ENCODE data around the gene PRKAA2. TPM values are rescaled to one million over a fixed set of nuclear protein-coding genes. Genes with fewer than 3 reads are reported as not detected.

PRKAA2 gene
- total and polyA plus RNA-seq, 10 of the 15 experiments (the other 5 are each of a cell fraction or from before 2014, with no cell fraction given), result 0.01 TPM; not detected in 9

DNA sequence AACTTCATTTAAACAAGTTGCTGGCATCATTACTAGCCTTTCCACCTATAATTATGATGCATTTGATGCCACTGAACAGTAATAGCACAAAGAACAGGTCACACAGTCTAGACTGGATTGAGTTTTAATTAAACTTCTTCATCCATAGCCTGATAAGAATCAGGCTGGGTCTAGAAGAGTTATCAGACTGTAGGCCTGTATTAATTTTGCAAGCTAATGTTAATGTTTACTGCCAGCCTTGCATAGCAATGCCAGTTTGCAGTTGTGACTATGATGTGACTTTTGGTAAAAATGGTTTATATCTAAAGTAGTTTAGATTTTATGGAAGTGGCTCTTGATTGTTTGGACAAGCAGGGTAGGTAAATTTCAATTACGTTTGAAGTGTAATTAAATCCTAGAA is 68.0 kb downstream of the PRKAA2 start:
- Histone ChIP-seq H3K27ac (ENCODE audit: control insufficient read depth, insufficient read depth) (no peak overlapping the region), H4K20me1 (ENCODE audit: control insufficient read depth, insufficient read depth) (no peaks in the 10 kb centered on the region), H3K4me1 (ENCODE audit: control insufficient read depth, insufficient read depth, low read length) (no peaks in the 10 kb centered on the region), H3K9ac (ENCODE audit: control insufficient read depth, insufficient read depth, low read length) (no peak overlapping the region), H3K4me3 (no peak overlapping the region), H3K27me3 (replicated peaks in 1 of 2; ENCODE audit: control insufficient read depth in 2 of 2, insufficient read depth in 2 of 2, low read length in 1 of 2) (no peaks in the 10 kb centered on the region), H3K4me2 (ENCODE audit: control insufficient read depth, insufficient read depth) (no peak overlapping the region), H3K79me2 (ENCODE audit: control insufficient read depth, insufficient read depth, low read length) (no peaks in the 10 kb centered on the region), H3K36me3 (ENCODE audit: control insufficient read depth in 2 of 2, insufficient read depth in 2 of 2, low read length in 1 of 2) (no peaks in the 10 kb centered on the region), H3K9me3 (replicated peaks; ENCODE audit: control insufficient read depth, insufficient read depth, low read length) (no peaks in the 10 kb centered on the region), H2AFZ (ENCODE audit: control insufficient read depth, low read depth, low read length) (no peak overlapping the region)
- ChIA-PET POLR2A (no interaction called here), CTCF (interaction anchor here (0.7 to 1.1 kb wide), 3 partner anchors 9 to 241 kb away, joined by 3 read pairs; no protein-coding TSS in a partner anchor), SMC1A (ENCODE audit: uncharacterized antibody, unreplicated experiment) (interaction anchor here (0.9 kb wide), 1 partner anchor 1338 kb away, joined by 4 read pairs; no protein-coding TSS in a partner anchor), RAD21 (ENCODE audit: unreplicated experiment) (no interaction called here)
- TF ChIP-seq TBL1XR1 (IDR thresholded peaks at IDR 0.05; ENCODE audit: low read depth, low read length), result no peak
- no peak for TF ChIP-seq MYC (IDR thresholded peaks at IDR 0.05; ENCODE audit: insufficient read depth, insufficient read length, insufficient replicate concordance, low read length, severe bottlenecking)
- TF ChIP-seq, protein P1, sequence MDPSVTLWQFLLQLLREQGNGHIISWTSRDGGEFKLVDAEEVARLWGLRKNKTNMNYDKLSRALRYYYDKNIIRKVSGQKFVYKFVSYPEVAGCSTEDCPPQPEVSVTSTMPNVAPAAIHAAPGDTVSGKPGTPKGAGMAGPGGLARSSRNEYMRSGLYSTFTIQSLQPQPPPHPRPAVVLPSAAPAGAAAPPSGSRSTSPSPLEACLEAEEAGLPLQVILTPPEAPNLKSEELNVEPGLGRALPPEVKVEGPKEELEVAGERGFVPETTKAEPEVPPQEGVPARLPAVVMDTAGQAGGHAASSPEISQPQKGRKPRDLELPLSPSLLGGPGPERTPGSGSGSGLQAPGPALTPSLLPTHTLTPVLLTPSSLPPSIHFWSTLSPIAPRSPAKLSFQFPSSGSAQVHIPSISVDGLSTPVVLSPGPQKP (IDR thresholded peaks at IDR 0.05; ENCODE audit: low read depth, low read length), result no peak
- TF ChIP-seq, protein P2, sequence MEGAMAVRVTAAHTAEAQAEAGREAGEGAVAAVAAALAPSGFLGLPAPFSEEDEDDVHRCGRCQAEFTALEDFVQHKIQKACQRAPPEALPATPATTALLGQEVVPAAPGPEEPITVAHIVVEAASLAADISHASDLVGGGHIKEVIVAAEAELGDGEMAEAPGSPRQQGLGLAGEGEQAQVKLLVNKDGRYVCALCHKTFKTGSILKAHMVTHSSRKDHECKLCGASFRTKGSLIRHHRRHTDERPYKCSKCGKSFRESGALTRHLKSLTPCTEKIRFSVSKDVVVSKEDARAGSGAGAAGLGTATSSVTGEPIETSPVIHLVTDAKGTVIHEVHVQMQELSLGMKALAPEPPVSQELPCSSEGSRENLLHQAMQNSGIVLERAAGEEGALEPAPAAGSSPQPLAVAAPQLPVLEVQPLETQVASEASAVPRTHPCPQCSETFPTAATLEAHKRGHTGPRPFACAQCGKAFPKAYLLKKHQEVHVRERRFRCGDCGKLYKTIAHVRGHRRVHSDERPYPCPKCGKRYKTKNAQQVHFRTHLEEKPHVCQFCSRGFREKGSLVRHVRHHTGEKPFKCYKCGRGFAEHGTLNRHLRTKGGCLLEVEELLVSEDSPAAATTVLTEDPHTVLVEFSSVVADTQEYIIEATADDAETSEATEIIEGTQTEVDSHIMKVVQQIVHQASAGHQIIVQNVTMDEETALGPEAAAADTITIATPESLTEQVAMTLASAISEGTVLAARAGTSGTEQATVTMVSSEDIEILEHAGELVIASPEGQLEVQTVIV (IDR thresholded peaks at IDR 0.05; ENCODE audit: borderline replicate concordance, partially characterized antibody), result no peak
- no peak for TF ChIP-seq BCL3 (IDR thresholded peaks at IDR 0.05; ENCODE audit: borderline replicate concordance, insufficient read depth, low read depth, low read length, poor library complexity, severe bottlenecking)
- no peak for TF ChIP-seq EED (IDR thresholded peaks at IDR 0.05; ENCODE audit: low read depth)
- TF ChIP-seq POU2F2 (IDR thresholded peaks at IDR 0.05; ENCODE audit: borderline replicate concordance, low read depth, low read length), result no peak
- no peak for TF ChIP-seq CEBPZ (IDR thresholded peaks at IDR 0.05; ENCODE audit: low read depth, low read length)
- TF ChIP-seq ZNF384 (IDR thresholded peaks at IDR 0.05; ENCODE audit: borderline replicate concordance, low read depth, low read length), result no peak
- ATAC-seq, result no peak
- intact Hi-C loops (cut with micrococcal nuclease; ENCODE audit: unreplicated experiment), result no loop called here
- no peak for DNase-seq (ENCODE audit: low read depth, low spot score)
- no peak for FAIRE-seq
- in situ Hi-C loops (cut with MboI), result no loop called here
- no TSS peak for BruUV-seq (replicated peaks)
- WGBS (ENCODE audit: insufficient coverage, insufficient replicate concordance, low lambda C conversion rate, missing lambda C conversion rate), result 0% methylated on average over 1 of the region's 1 CpG

Data from GM12878 (cell line).